AG08396 (cell line): Measurements from ENCODE around the gene INO80E.
"Not testable (repeated sequence)": the region's sequence is repeated elsewhere in the genome, so short reads cannot be mapped to it uniquely, and the experiment has no call there.

Experiments used
- DNase-seq: peaks from one replicate; pipeline ENCODE4 v3.0.0; 2012; ENCODE audit warnings: low spot score, mixed read lengths

Gene INO80E

GRCh38 chr16:30031477-30031918, 35.5 kb downstream of the INO80E start:
- DNase-seq, result no peak

- DNase-seq, result peak; percentile 75
These were observed 36.2 kb downstream of the INO80E start for GRCh38 chr16:30032083-30032819.

- no peak for DNase-seq
These were observed 37.2 kb downstream of the INO80E start for GRCh38 chr16:30033270-30033669.

GRCh38 chr16:30040221-30040620, 44.2 kb downstream of the INO80E start:
- no peak for DNase-seq

- DNase-seq, result not testable (repeated sequence)
These were observed 44.6 kb downstream of the INO80E start for GRCh38 chr16:30040690-30041089.

- DNase-seq, result no peak
These were observed 45.8 kb downstream of the INO80E start for GRCh38 chr16:30041841-30042240.

GRCh38 chr16:30046178-30046577, 50.1 kb downstream of the INO80E start:
- no peak for DNase-seq

GRCh38 chr16:30046588-30046987, 50.5 kb downstream of the INO80E start:
- DNase-seq, result no peak

- DNase-seq, result no peak
These were observed 53.8 kb downstream of the INO80E start for GRCh38 chr16:30049871-30050270.

- peak; percentile 60 for DNase-seq
These were observed 55.5 kb downstream of the INO80E start for GRCh38 chr16:30051518-30051917.

GRCh38 chr16:30052671-30053372, 56.8 kb downstream of the INO80E start:
- DNase-seq, result peak; percentile 95

- peak; percentile 67 for DNase-seq
These were observed 57.5 kb downstream of the INO80E start for GRCh38 chr16:30053376-30054015.

GRCh38 chr16:30054451-30054850, 58.4 kb downstream of the INO80E start:
- no peak for DNase-seq

GRCh38 chr16:30054959-30055553, 59.0 kb downstream of the INO80E start:
- DNase-seq, result no peak
